Endodermal cell (in vitro differentiated cells): ENCODE results near the gene CCDC8. TPM values are rescaled to one million over a fixed set of nuclear protein-coding genes. Genes with fewer than 3 reads are reported as not detected.
A peak's percentile ranks its signal among the peaks of the same experiment; 100 is the strongest.

ENCODE experiments used
- DNase-seq: peaks from one replicate; pipeline ENCODE4 v3.0.0-alpha.2; 2017
- H3K27ac ChIP-seq: 2 replicates; pipeline ENCODE4 v1.5.1; 2013; ENCODE audit warnings: mild to moderate bottlenecking, low read depth, low read length, moderate library complexity
- H3K27me3 ChIP-seq: 2 replicates; pipeline ENCODE4 v1.6.1; 2013; ENCODE audit warnings: mild to moderate bottlenecking, low read length, moderate library complexity; ENCODE audit not compliant: insufficient read depth, control insufficient read depth, poor library complexity, severe bottlenecking
- H3K36me3 ChIP-seq: 2 replicates; pipeline ENCODE4 v1.7.0; 2013; ENCODE audit warnings: mild to moderate bottlenecking, low read length, moderate library complexity; ENCODE audit not compliant: control insufficient read depth, insufficient read depth
- H3K4me1 ChIP-seq: one replicate; pipeline ENCODE4 v1.7.0; 2013; ENCODE audit warnings: low read length; ENCODE audit not compliant: control insufficient read depth, insufficient read depth
- H3K4me3 ChIP-seq: 2 replicates; pipeline ENCODE4 v1.5.1; 2013; ENCODE audit warnings: mild to moderate bottlenecking, low read length, moderate library complexity
- H3K9ac ChIP-seq: 2 replicates; pipeline ENCODE4 v1.6.1; 2013; ENCODE audit warnings: mild to moderate bottlenecking, low read length, moderate library complexity; ENCODE audit not compliant: poor library complexity, severe bottlenecking; ENCODE audit errors: extremely low read depth
- H3K9me3 ChIP-seq: 2 replicates; pipeline ENCODE4 v1.6.1; 2013; ENCODE audit warnings: mild to moderate bottlenecking, low read length, moderate library complexity; ENCODE audit not compliant: control insufficient read depth
- H3K27ac Mint-ChIP-seq: 2 replicates; pipeline ENCODE4 v1.8.0; 2020; ENCODE audit warnings: mixed read lengths
- H3K27me3 Mint-ChIP-seq: 2 replicates; pipeline ENCODE4 v1.8.0; 2021; ENCODE audit warnings: mild to moderate bottlenecking, mixed read lengths; ENCODE audit not compliant: insufficient read depth
- H3K36me3 Mint-ChIP-seq: 2 replicates; pipeline ENCODE4 v1.8.0; 2020; ENCODE audit warnings: low read depth, mixed read lengths
- H3K4me1 Mint-ChIP-seq: 2 replicates; pipeline ENCODE4 v1.8.0; 2020; ENCODE audit warnings: mixed read lengths
- H3K4me3 Mint-ChIP-seq: 2 replicates; pipeline ENCODE4 v1.8.0; 2020; ENCODE audit warnings: mild to moderate bottlenecking, moderate library complexity, mixed read lengths
- H3K9me3 Mint-ChIP-seq: 2 replicates; pipeline ENCODE4 v1.8.0; 2020; ENCODE audit warnings: mild to moderate bottlenecking, mixed read lengths
- WGBS, 2 experiments: methylation state at CpG; one replicate each; pipeline versions ENCODE4 v1.1.5 to v1.1.7; 2013; ENCODE audit warnings: missing lambda C conversion rate in 2 of 2, mixed read lengths in 1 of 2; ENCODE audit not compliant: insufficient coverage in 1 of 2, insufficient read length in 1 of 2; 5-methylcytosine and 5-hydroxymethylcytosine counted together
- total RNA-seq, 2 donors: library from RNA; stranded (reverse); fragmentation: NEBNext Ultra II Directional in 1 of 2; extraction: Animal tissue kit (Norgen Biotek cat#: 25700) in 1 of 2; gene quantifications; 2 replicates in 1 of 2; 3 replicates in 1 of 2; pipeline ENCODE4 v1.2.1, GENCODE V29; 2021
- TF ChIP-seq, protein P1 (sequence below): fragments of 200-600 bp; sonication (generic); conservative IDR thresholded peaks from 2 replicates; pipeline ENCODE4 v1.5.0; 2021; ENCODE audit warnings: antibody characterized with exemption, mild to moderate bottlenecking

Gene CCDC8
- total RNA-seq, 2 donors from 2014 or later, result 27.5 to 30.5 TPM

DNA sequence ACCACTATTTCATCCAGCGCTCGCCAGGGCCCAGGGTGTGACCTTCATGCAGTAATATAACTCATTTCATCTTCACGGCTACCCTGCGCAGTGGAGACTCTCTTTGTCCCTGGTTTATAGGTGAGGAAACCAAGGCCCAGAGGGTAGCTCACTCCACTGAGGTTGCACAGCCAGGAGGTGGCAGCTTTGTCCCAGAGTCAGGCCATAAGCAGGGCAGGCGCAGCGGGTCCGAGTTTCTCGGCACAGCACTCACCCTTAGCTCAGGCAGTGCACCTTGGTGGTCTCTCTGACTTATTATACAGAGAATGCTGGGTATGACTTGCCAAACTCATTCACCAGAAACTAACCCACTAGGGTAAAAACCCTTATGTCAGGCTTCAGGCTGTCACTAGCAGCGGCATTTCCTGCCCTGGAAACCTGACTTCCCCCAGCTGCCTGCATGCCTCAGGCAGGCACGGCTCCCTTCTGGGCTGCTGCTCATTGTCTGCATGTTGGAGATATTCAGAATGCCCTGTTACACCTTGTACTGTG lies 41.9 kb downstream of the CCDC8 start:
- Histone ChIP-seq H3K36me3 (peaks cover 48% of the 10 kb centered on the region), H3K27ac (peak overlapping the region; percentile 25), H3K27me3 (no peaks in the 10 kb centered on the region), H3K9me3 (no peaks in the 10 kb centered on the region), H3K4me1 (peaks cover 11% of the 10 kb centered on the region), H3K9ac (no peak overlapping the region), H3K4me3 (no peak overlapping the region)
- peaks cover 23% of the 10 kb centered on the region for H3K36me3 Mint-ChIP-seq
- TF ChIP-seq, protein P1, sequence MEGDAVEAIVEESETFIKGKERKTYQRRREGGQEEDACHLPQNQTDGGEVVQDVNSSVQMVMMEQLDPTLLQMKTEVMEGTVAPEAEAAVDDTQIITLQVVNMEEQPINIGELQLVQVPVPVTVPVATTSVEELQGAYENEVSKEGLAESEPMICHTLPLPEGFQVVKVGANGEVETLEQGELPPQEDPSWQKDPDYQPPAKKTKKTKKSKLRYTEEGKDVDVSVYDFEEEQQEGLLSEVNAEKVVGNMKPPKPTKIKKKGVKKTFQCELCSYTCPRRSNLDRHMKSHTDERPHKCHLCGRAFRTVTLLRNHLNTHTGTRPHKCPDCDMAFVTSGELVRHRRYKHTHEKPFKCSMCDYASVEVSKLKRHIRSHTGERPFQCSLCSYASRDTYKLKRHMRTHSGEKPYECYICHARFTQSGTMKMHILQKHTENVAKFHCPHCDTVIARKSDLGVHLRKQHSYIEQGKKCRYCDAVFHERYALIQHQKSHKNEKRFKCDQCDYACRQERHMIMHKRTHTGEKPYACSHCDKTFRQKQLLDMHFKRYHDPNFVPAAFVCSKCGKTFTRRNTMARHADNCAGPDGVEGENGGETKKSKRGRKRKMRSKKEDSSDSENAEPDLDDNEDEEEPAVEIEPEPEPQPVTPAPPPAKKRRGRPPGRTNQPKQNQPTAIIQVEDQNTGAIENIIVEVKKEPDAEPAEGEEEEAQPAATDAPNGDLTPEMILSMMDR, result peak; percentile 31
- no peaks in the 10 kb centered on the region for H3K9me3 Mint-ChIP-seq
- peaks cover 20% of the 10 kb centered on the region for H3K4me1 Mint-ChIP-seq
- no peak for DNase-seq
- no peaks in the 10 kb centered on the region for H3K27me3 Mint-ChIP-seq
- peak overlapping the region; percentile 19 for H3K27ac Mint-ChIP-seq
- 82 to 87% methylated on average over 9 to 10 of the region's 10 CpGs for WGBS, 2 experiments
- no peak overlapping the region for H3K4me3 Mint-ChIP-seq

- no peak overlapping the region for H3K27ac Mint-ChIP-seq
- no peaks in the 10 kb centered on the region for H3K9me3 ChIP-seq
- H3K27ac ChIP-seq, result no peak overlapping the region
- H3K9me3 Mint-ChIP-seq, result no peaks in the 10 kb centered on the region
- peaks cover 20% of the 10 kb centered on the region for H3K4me1 Mint-ChIP-seq
- H3K9ac ChIP-seq, result no peak overlapping the region
- H3K27me3 Mint-ChIP-seq, result no peaks in the 10 kb centered on the region
- TF ChIP-seq, protein P1, result no peak
- peaks cover 21% of the 10 kb centered on the region for H3K36me3 Mint-ChIP-seq
- no peak for DNase-seq
- WGBS, 2 experiments, result 96 to 97% methylated on average over 4 to 7 of the region's 7 CpGs
- H3K4me3 Mint-ChIP-seq, result no peak overlapping the region
- no peaks in the 10 kb centered on the region for H3K27me3 ChIP-seq
- no peak overlapping the region for H3K4me3 ChIP-seq
- H3K36me3 ChIP-seq, result peaks cover 49% of the 10 kb centered on the region
- H3K4me1 ChIP-seq, result peaks cover 11% of the 10 kb centered on the region
Measured at GRCh38 chr19:46369817-46370216, 43.5 kb downstream of the CCDC8 start.

- H3K27ac Mint-ChIP-seq, result no peak overlapping the region
- no peak for DNase-seq
- 95 to 96% methylated on average over 4 to 7 of the region's 7 CpGs for WGBS, 2 experiments
Measured at GRCh38 chr19:46368116-46368515, 45.2 kb downstream of the CCDC8 start.

More at GRCh38 chr19:46368116-46368515, 45.2 kb downstream of the CCDC8 start:
- Histone ChIP-seq H3K9me3 (no peaks in the 10 kb centered on the region), H3K4me3 (no peak overlapping the region), H3K27ac (no peak overlapping the region), H3K4me1 (peaks cover 9% of the 10 kb centered on the region), H3K9ac (no peak overlapping the region), H3K27me3 (no peaks in the 10 kb centered on the region), H3K36me3 (peaks cover 61% of the 10 kb centered on the region)
- Mint-ChIP-seq H3K4me1 (peaks cover 13% of the 10 kb centered on the region), H3K27me3 (no peaks in the 10 kb centered on the region), H3K4me3 (no peak overlapping the region), H3K9me3 (no peaks in the 10 kb centered on the region), H3K36me3 (peaks cover 33% of the 10 kb centered on the region)
- TF ChIP-seq, protein P1, result no peak
